SKM-1 (cell line): ENCODE results near the gene SPATA25.
A peak's percentile ranks its signal among the peaks of the same experiment; 100 is the strongest.
"Not testable (repeated sequence)": the region's sequence is repeated elsewhere in the genome, so short reads cannot be mapped to it uniquely, and the experiment has no call there.

Source experiments
- DNase-seq: peaks from one replicate; lab custom pipeline; 2025; ENCODE audit not compliant: unreplicated experiment; lab: John Stamatoyannopoulos, UW

SPATA25 gene

GRCh38 chr20:45917790-45918141, 30.3 kb upstream of the SPATA25 start:
- DNase-seq = no peak

- DNase-seq = no peak
Observed at GRCh38 chr20:45913116-45913515, 25.7 kb upstream of the SPATA25 start.

GRCh38 chr20:45912344-45912682, 24.9 kb upstream of the SPATA25 start:
- no peak for DNase-seq

GRCh38 chr20:45911486-45912343, 24.3 kb upstream of the SPATA25 start, which contains the start of gene PLTP:
PLTP (minus strand) TSS chr20:45912155; CDS start chr20:45911452, 703 bp downstream.
- no peak for DNase-seq

GRCh38 chr20:45910670-45911485, 23.5 kb upstream of the SPATA25 start:
- DNase-seq = peak; percentile 98

GRCh38 chr20:45909817-45910669, 22.6 kb upstream of the SPATA25 start:
- no peak for DNase-seq

- DNase-seq = no peak
Observed at GRCh38 chr20:45909336-45909808, 21.9 kb upstream of the SPATA25 start.

- DNase-seq = no peak
Observed at GRCh38 chr20:45908084-45908483, 20.7 kb upstream of the SPATA25 start.

- DNase-seq = no peak
Observed at GRCh38 chr20:45907219-45907948, 20.0 kb upstream of the SPATA25 start.

- DNase-seq = no peak
Observed at GRCh38 chr20:45905505-45906079, 18.2 kb upstream of the SPATA25 start.

GRCh38 chr20:45904583-45905504, 17.4 kb upstream of the SPATA25 start:
- no peak for DNase-seq

- no peak for DNase-seq
Observed at GRCh38 chr20:45902199-45902701, 14.8 kb upstream of the SPATA25 start.

GRCh38 chr20:45901332-45901731, 13.9 kb upstream of the SPATA25 start:
- DNase-seq = not testable (repeated sequence)

- no peak for DNase-seq
Observed at GRCh38 chr20:45899046-45899835, 11.8 kb upstream of the SPATA25 start.

- no peak for DNase-seq
Observed at GRCh38 chr20:45898285-45898684, 10.9 kb upstream of the SPATA25 start.

- DNase-seq = no peak
Observed at GRCh38 chr20:45897692-45898091, 10.3 kb upstream of the SPATA25 start.

GRCh38 chr20:45897289-45897688, 9.9 kb upstream of the SPATA25 start:
- DNase-seq = no peak

GRCh38 chr20:45896641-45897161, 9.3 kb upstream of the SPATA25 start:
- DNase-seq = no peak
